HepG2 (cell line): ENCODE measurements around the gene OFD1. TPM values are rescaled to one million over a fixed set of nuclear protein-coding genes. Genes with fewer than 3 reads are reported as not detected.

Source experiments
- GZF1 ChIP-seq: sonication (generic); formaldehyde crosslinking; IDR thresholded peaks from 2 replicates; pipeline ENCODE4 v1.5.1; 2020; ENCODE audit warnings: mild to moderate bottlenecking, missing genetic modification reagents
- JUND ChIP-seq: sonication (generic); formaldehyde crosslinking; IDR thresholded peaks from 2 replicates; pipeline ENCODE4 v1.8.0; 2022; ENCODE audit warnings: mild to moderate bottlenecking, missing genetic modification reagents
- MED8 ChIP-seq: sonication (generic); formaldehyde crosslinking; IDR thresholded peaks from 2 replicates; pipeline ENCODE4 v1.8.1; 2023; ENCODE audit warnings: mild to moderate bottlenecking, missing genetic modification reagents; ENCODE audit not compliant: insufficient replicate concordance
- MEF2D ChIP-seq: sonication (generic); formaldehyde crosslinking; IDR thresholded peaks from 2 replicates; pipeline ENCODE4 v1.5.1; 2020; ENCODE audit warnings: mild to moderate bottlenecking, missing genetic modification reagents
- PHF5A ChIP-seq: IDR thresholded peaks from one replicate; pipeline ENCODE4 v1.6.1; 2018; ENCODE audit warnings: low read depth, missing genetic modification reagents; ENCODE audit not compliant: unreplicated experiment
- RXRB ChIP-seq: IDR thresholded peaks from 2 replicates; pipeline ENCODE4 v1.6.1; 2016; ENCODE audit warnings: borderline replicate concordance, missing genetic modification reagents, missing compliant biosample characterization
- SMYD3 ChIP-seq: sonication (generic); formaldehyde crosslinking; IDR thresholded peaks from 2 replicates; pipeline ENCODE4 v1.8.1; 2023; ENCODE audit warnings: mild to moderate bottlenecking, missing genetic modification reagents
- SP1 ChIP-seq, 2 experiments: fragments of 450-650 bp in 1 of 2; sonication (generic) in 1 of 2; formaldehyde crosslinking in 1 of 2; IDR thresholded peaks; 2 replicates each; pipeline versions ENCODE4 v1.4.0 to v1.6.1; 2016 to 2020; ENCODE audit warnings: missing genetic modification reagents in 1 of 2
- ZBTB7A ChIP-seq: sonication (generic); formaldehyde crosslinking; IDR thresholded peaks from 2 replicates; pipeline ENCODE4 v1.8.0; 2022; ENCODE audit warnings: mild to moderate bottlenecking, missing genetic modification reagents
- ZIK1 ChIP-seq: sonication (generic); formaldehyde crosslinking; IDR thresholded peaks from 2 replicates; pipeline ENCODE4 v1.5.0; 2020; ENCODE audit warnings: mild to moderate bottlenecking, low read depth, missing genetic modification reagents, borderline replicate concordance
- ZNF160 ChIP-seq: sonication (generic); formaldehyde crosslinking; IDR thresholded peaks from 2 replicates; pipeline ENCODE4 v1.8.0; 2022; ENCODE audit warnings: mild to moderate bottlenecking, inconsistent platforms, missing genetic modification reagents
- ZNF24 ChIP-seq: fragments of 450-650 bp; IDR thresholded peaks from 2 replicates; pipeline ENCODE4 v1.6.1; 2017; ENCODE audit warnings: antibody characterized with exemption, mild to moderate bottlenecking
- ZNF431 ChIP-seq: sonication (generic); formaldehyde crosslinking; IDR thresholded peaks from 2 replicates; pipeline ENCODE4 v1.9.0; 2022; ENCODE audit warnings: missing genetic modification reagents, low read depth, mild to moderate bottlenecking, borderline replicate concordance
- ZNF605 ChIP-seq: sonication (generic); formaldehyde crosslinking; IDR thresholded peaks from 2 replicates; pipeline ENCODE4 v1.8.0; 2022; ENCODE audit warnings: mild to moderate bottlenecking, missing genetic modification reagents
- ZNF615 ChIP-seq: sonication (generic); formaldehyde crosslinking; IDR thresholded peaks from 2 replicates; pipeline ENCODE4 v1.5.0; 2020; ENCODE audit warnings: mild to moderate bottlenecking, missing genetic modification reagents, borderline replicate concordance
- ZNF709 ChIP-seq: sonication (generic); formaldehyde crosslinking; IDR thresholded peaks from 2 replicates; pipeline ENCODE4 v1.5.0; 2020; ENCODE audit warnings: mild to moderate bottlenecking, missing genetic modification reagents
- ZNF777 ChIP-seq: sonication (generic); formaldehyde crosslinking; IDR thresholded peaks from 2 replicates; pipeline ENCODE4 v1.4.0; 2020; ENCODE audit warnings: missing genetic modification reagents
- polyA plus RNA-seq, 8 experiments: library from polyadenylated mRNA; depleted of rRNA in 3 of 8; stranded (reverse) in 7 of 8; unstranded in 1 of 8; fragments of >200 nt; fragmentation: Illumina TruSeq in 4 of 8; extraction: Trizol in 4 of 8; gene quantifications; 2 replicates each; pipeline versions ENCODE4 v1.2.1 to v1.2.3, GENCODE V29; 2011 to 2016; ENCODE audit warnings: low read depth in 4 of 8, missing spikeins in 1 of 8, mixed read lengths in 1 of 8; ENCODE audit not compliant: insufficient read depth in 1 of 8
- total RNA-seq, 5 experiments: library from RNA; depleted of rRNA; stranded (reverse); fragments of >200 nt; fragmentation: Illumina TruSeq; extraction: Trizol; gene quantifications; 2 replicates each; pipeline ENCODE4 v1.2.3, GENCODE V29; 2016; ENCODE audit warnings: low read depth in 1 of 5
- TF ChIP-seq, protein P1 (sequence below): sonication (generic); formaldehyde crosslinking; IDR thresholded peaks from 2 replicates; pipeline ENCODE4 v1.8.0; 2022; ENCODE audit warnings: mild to moderate bottlenecking, missing genetic modification reagents, borderline replicate concordance
- TF ChIP-seq, protein P2 (sequence below): IDR thresholded peaks from 2 replicates; pipeline ENCODE4 v1.6.1; 2016; ENCODE audit warnings: control low read depth
- TF ChIP-seq, protein P3 (sequence below): sonication (generic); formaldehyde crosslinking; IDR thresholded peaks from 2 replicates; pipeline ENCODE4 v1.4.0; 2020; ENCODE audit warnings: missing genetic modification reagents

Gene OFD1
- total and polyA plus RNA-seq, 2 of the 13 experiments (the other 11 are each of a cell fraction or from before 2014, with no cell fraction given) = 14.9 to 16.4 TPM

DNA sequence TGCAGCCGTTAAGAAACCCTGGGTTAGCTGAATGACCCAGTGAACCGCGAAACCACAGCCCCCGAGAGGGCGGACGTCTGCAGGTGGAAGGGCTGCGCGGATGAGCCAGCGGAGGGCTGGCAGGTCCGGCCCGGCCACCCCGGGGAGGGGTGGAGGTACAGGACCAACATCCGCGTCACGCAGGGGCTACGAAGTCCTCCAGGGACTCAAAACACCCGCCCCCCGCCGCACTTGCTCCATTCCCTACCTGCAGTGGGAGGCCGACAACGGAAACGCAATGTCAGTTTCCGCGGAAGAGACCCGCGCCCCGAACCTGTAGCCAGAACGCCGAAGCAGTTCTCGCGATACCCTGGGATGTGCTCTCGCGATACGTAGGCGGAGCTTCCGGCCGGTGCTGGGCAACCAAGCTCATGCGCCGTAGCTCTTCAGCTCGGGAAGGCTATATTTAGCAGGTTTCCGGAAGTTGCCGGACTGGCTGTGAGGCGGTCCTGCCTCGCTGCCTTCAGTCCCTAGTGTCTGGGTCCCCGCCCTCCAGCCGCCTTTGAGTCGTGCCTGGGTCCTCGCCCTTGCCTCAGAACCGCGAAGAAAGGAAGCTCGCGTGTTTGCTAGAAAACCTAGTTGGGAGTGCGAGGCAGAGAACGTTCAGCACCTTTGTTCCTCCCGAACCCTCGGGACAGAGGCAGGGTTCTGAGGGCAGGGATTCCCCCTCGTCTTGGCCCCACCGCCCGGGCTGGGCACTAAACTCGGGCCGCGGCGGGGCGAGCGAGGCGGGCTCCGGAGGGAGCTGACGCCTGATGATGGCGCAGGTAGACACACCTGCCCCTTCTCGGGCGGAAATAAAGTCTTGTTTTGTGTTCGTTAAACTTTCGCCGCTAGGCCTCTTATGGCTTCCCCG lies at the start of gene OFD1, which contains the start of gene TRAPPC2 (continued):
- TF ChIP-seq, protein P1, sequence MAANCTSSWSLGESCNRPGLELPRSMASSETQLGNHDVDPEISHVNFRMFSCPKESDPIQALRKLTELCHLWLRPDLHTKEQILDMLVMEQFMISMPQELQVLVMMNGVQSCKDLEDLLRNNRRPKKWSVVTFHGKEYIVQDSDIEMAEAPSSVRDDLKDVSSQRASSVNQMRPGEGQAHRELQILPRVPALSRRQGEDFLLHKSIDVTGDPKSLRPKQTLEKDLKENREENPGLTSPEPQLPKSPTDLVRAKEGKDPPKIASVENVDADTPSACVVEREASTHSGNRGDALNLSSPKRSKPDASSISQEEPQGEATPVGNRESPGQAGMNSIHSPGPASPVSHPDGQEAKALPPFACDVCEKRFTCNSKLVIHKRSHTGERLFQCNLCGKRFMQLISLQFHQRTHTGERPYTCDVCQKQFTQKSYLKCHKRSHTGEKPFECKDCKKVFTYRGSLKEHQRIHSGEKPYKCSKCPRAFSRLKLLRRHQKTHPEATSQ (CRISPR knock-in tag) = peak; percentile 26; the same call in 1 of the 2 replicates
- 0 out of 2 replicates have a peak, but pooled peaks have one; percentile 17 for TF ChIP-seq ZNF160 (CRISPR knock-in tag)
- TF ChIP-seq ZNF777 (CRISPR knock-in tag) = no peak
- 0 out of 2 replicates have a peak, but pooled peaks have one; percentile 41 for TF ChIP-seq ZNF605
- peak; percentile 99 for TF ChIP-seq MEF2D (CRISPR knock-in tag)
- TF ChIP-seq GZF1 (CRISPR knock-in tag) = no peak
- TF ChIP-seq ZNF431 (CRISPR knock-in tag) = 0 out of 2 replicates have a peak, but pooled peaks have one; percentile 50
- no peak for TF ChIP-seq ZNF24
- TF ChIP-seq MED8 (CRISPR knock-in tag) = no peak
- no peak for TF ChIP-seq PHF5A (CRISPR knock-in tag)
- no peak for TF ChIP-seq RXRB
- no peak for TF ChIP-seq ZNF615
- no peak; the same call in 1 of the 2 replicates for TF ChIP-seq ZIK1 (CRISPR knock-in tag)
- TF ChIP-seq ZNF709 = peak; percentile 64; the same call in 1 of the 2 replicates
- TF ChIP-seq JUND = no peak
- no peak for TF ChIP-seq ZBTB7A (CRISPR knock-in tag)
- TF ChIP-seq, protein P2, sequence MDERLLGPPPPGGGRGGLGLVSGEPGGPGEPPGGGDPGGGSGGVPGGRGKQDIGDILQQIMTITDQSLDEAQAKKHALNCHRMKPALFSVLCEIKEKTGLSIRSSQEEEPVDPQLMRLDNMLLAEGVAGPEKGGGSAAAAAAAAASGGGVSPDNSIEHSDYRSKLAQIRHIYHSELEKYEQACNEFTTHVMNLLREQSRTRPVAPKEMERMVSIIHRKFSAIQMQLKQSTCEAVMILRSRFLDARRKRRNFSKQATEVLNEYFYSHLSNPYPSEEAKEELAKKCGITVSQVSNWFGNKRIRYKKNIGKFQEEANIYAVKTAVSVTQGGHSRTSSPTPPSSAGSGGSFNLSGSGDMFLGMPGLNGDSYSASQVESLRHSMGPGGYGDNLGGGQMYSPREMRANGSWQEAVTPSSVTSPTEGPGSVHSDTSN (CRISPR knock-in tag) = no peak
- TF ChIP-seq, protein P3, sequence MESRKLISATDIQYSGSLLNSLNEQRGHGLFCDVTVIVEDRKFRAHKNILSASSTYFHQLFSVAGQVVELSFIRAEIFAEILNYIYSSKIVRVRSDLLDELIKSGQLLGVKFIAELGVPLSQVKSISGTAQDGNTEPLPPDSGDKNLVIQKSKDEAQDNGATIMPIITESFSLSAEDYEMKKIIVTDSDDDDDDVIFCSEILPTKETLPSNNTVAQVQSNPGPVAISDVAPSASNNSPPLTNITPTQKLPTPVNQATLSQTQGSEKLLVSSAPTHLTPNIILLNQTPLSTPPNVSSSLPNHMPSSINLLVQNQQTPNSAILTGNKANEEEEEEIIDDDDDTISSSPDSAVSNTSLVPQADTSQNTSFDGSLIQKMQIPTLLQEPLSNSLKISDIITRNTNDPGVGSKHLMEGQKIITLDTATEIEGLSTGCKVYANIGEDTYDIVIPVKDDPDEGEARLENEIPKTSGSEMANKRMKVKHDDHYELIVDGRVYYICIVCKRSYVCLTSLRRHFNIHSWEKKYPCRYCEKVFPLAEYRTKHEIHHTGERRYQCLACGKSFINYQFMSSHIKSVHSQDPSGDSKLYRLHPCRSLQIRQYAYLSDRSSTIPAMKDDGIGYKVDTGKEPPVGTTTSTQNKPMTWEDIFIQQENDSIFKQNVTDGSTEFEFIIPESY (CRISPR knock-in tag) = no peak
- TF ChIP-seq SMYD3 (CRISPR knock-in tag) = no peak
- no peak for TF ChIP-seq SP1 (IDR thresholded peaks at IDR 0.05)
- TF ChIP-seq SP1 (CRISPR knock-in tag; IDR thresholded peaks at IDR 0.05) = no peak; the same call in 1 of the 2 replicates
